K562 (cell line): Measurements from ENCODE around the gene IL20. TPM values are rescaled to one million over a fixed set of nuclear protein-coding genes. Genes with fewer than 3 reads are reported as not detected.

Experiments
- ATAC-seq: fragments of 200-7000 bp; cut with Tn5 transposase; 3 replicates; pipeline ENCODE4 v1.9.1; 2020; ENCODE audit warnings: moderate library complexity
- BruUV-seq: library from RNA; stranded (reverse); fragments of 400-500 nt; replicated peaks from 2 replicates; lab custom pipeline; 2021; lab: Mats Ljungman, UMichigan
- CTCF ChIA-PET: fragments of 300-600 bp; formaldehyde crosslinking; extraction: SDS; loops from one replicate; lab custom pipeline; 2021; ENCODE audit warnings: low intra/inter-chr PET ratio; lab: Yijun Ruan, JAX
- POLR2A ChIA-PET: fragments of 300-600, 350-650 bp; sonication (Branson Sonifier 250); formaldehyde crosslinking; extraction: SDS; loops from one replicate; lab custom pipeline; 2021; ENCODE audit warnings: antibody characterized with exemption, inconsistent platforms; lab: Yijun Ruan, JAX
- DNase-seq, 4 experiments: peaks; one replicate each; pipeline versions ENCODE4 v3.0.0 to v3.0.0-alpha.2; 2011 to 2018; ENCODE audit warnings: low spot score in 3 of 4, mixed read lengths in 3 of 4; ENCODE audit errors: extremely low read depth in 1 of 4
- FAIRE-seq: peaks from 2 replicates; lab custom pipeline; 2011; peaks lifted over from hg19 to GRCh38; lab: Jason Lieb, UNC
- H2AFZ ChIP-seq: 2 replicates; pipeline ENCODE4 v1.6.0; 2011; ENCODE audit warnings: low read depth, low read length, control low read depth, inconsistent platforms
- H3K27ac ChIP-seq: fragments of 200-600 bp; 3 replicates; pipeline ENCODE4 v1.8.0; 2011; ENCODE audit warnings: low read depth, mild to moderate bottlenecking, control low read depth, inconsistent platforms, low read length, moderate library complexity, mixed read lengths; ENCODE audit errors: extremely low read depth
- H3K27me3 ChIP-seq, 2 experiments: fragments of 300-600 bp in 1 of 2; 2 replicates in 1 of 2; 3 replicates in 1 of 2; pipeline versions ENCODE4 v1.6.0 to v1.8.0; 2011; ENCODE audit warnings: inconsistent platforms in 2 of 2, low read length in 2 of 2, mild to moderate bottlenecking in 1 of 2, mixed read lengths in 1 of 2, moderate library complexity in 1 of 2; ENCODE audit not compliant: control insufficient read depth in 2 of 2, insufficient read depth in 2 of 2
- H3K36me3 ChIP-seq: fragments of 300-600 bp; 3 replicates; pipeline ENCODE4 v1.8.0; 2011; ENCODE audit warnings: mild to moderate bottlenecking, low read length, inconsistent platforms; ENCODE audit not compliant: control insufficient read depth, insufficient read depth
- H3K4me1 ChIP-seq, 2 experiments: fragments of 200-600 bp in 1 of 2; replicated peaks in 1 of 2; 2 replicates in 1 of 2; 3 replicates in 1 of 2; pipeline versions ENCODE4 v1.5.1 to v1.8.0; 2011; ENCODE audit warnings: inconsistent platforms in 2 of 2, low read length in 2 of 2, mild to moderate bottlenecking in 1 of 2, mixed read lengths in 1 of 2, moderate library complexity in 1 of 2; ENCODE audit not compliant: control insufficient read depth in 2 of 2, insufficient read depth in 2 of 2
- H3K4me2 ChIP-seq: 2 replicates; pipeline ENCODE4 v1.6.1; 2011; ENCODE audit warnings: low read length, control low read depth, inconsistent platforms, mixed read lengths; ENCODE audit not compliant: insufficient read depth
- H3K4me3 ChIP-seq: fragments of 200-600 bp; sonication (generic), shearing (Covaris generic); 2 replicates; pipeline ENCODE4 v1.5.1; 2016; ENCODE audit warnings: control low read depth, inconsistent platforms
- H3K79me2 ChIP-seq: fragments of 200-600 bp; 3 replicates; pipeline ENCODE4 v1.8.0; 2011; ENCODE audit warnings: low read length, inconsistent platforms; ENCODE audit not compliant: control insufficient read depth, insufficient read depth
- H3K9ac ChIP-seq, 2 experiments: 2 replicates each; pipeline versions ENCODE4 v1.6.0 to v1.6.1; 2011; ENCODE audit warnings: low read depth in 2 of 2, low read length in 2 of 2, control low read depth in 1 of 2, inconsistent platforms in 1 of 2, mild to moderate bottlenecking in 1 of 2, mixed read lengths in 1 of 2; ENCODE audit not compliant: insufficient read depth in 1 of 2
- H3K9me1 ChIP-seq: one replicate; pipeline ENCODE4 v1.6.0; 2011; ENCODE audit warnings: inconsistent platforms, mild to moderate bottlenecking, low read length, moderate library complexity; ENCODE audit not compliant: control insufficient read depth, insufficient read depth
- H3K9me3 ChIP-seq: replicated peaks from 2 replicates; pipeline ENCODE4 v1.5.1; 2011; ENCODE audit warnings: low read depth, low read length, inconsistent platforms; ENCODE audit not compliant: control insufficient read depth, insufficient read depth
- H4K20me1 ChIP-seq: replicated peaks from 2 replicates; pipeline ENCODE4 v1.6.1; 2011; ENCODE audit warnings: low read length, inconsistent platforms, mixed read lengths; ENCODE audit not compliant: control insufficient read depth, insufficient read depth
- ATF4 ChIP-seq: fragments of 450-650 bp; formaldehyde crosslinking; IDR thresholded peaks from 2 replicates; pipeline ENCODE4 v1.4.0; 2022; ENCODE audit warnings: mild to moderate bottlenecking, moderate library complexity
- ATF6 ChIP-seq: sonication (generic); formaldehyde crosslinking; IDR thresholded peaks from 2 replicates; pipeline ENCODE4 v1.4.0; 2020; ENCODE audit warnings: mild to moderate bottlenecking, missing genetic modification reagents
- ETV6 ChIP-seq, 3 experiments: fragments of 150-350 bp in 1 of 3; sonication (generic) in 1 of 3; formaldehyde crosslinking in 1 of 3; IDR thresholded peaks; 2 replicates each; pipeline versions ENCODE4 v1.6.1 to v1.8.0; 2014 to 2022; ENCODE audit warnings: borderline replicate concordance in 2 of 3, low read depth in 2 of 3, antibody characterized with exemption in 1 of 3, low read length in 1 of 3, mild to moderate bottlenecking in 1 of 3, missing genetic modification reagents in 1 of 3
- HEY1 ChIP-seq: fragments of 250-450 bp; sonication (Bioruptor Pico); IDR thresholded peaks from 2 replicates; pipeline ENCODE4 v1.5.0; 2020; ENCODE audit warnings: mild to moderate bottlenecking, moderate library complexity, borderline replicate concordance
- HNRNPH1 ChIP-seq: fragments of 200-400 bp; formaldehyde crosslinking; optimal IDR thresholded peaks from 2 replicates; pipeline ENCODE3; 2017; ENCODE audit warnings: low read depth, mild to moderate bottlenecking, low read length, moderate library complexity
- PHB ChIP-seq: fragments of 250-450 bp; sonication (Bioruptor Pico); IDR thresholded peaks from 2 replicates; pipeline ENCODE4 v1.5.0; 2021
- ZNF311 ChIP-seq: fragments of 250-450 bp; sonication (Bioruptor Pico); IDR thresholded peaks from 2 replicates; pipeline ENCODE4 v1.4.0; 2020; ENCODE audit warnings: mild to moderate bottlenecking, moderate library complexity
- ZZZ3 ChIP-seq: fragments of 450-650 bp; IDR thresholded peaks from 2 replicates; pipeline ENCODE4 v1.6.1; 2016; ENCODE audit warnings: antibody characterized with exemption, mild to moderate bottlenecking, moderate library complexity
- WGBS: fragments of 100-300 bp; shearing (Covaris generic); methylation state at CpG from one replicate; pipeline ENCODE4 v1.1.6; 2016; ENCODE audit warnings: low coverage, mixed read lengths; ENCODE audit not compliant: insufficient coverage; ENCODE audit errors: missing lambda C conversion rate; 5-methylcytosine and 5-hydroxymethylcytosine counted together
- in situ Hi-C: fragments of 300-500 bp; cut with MboI; formaldehyde crosslinking; loops from 4 replicates; pipeline ENCODE4 v1.15.0; 2018; ENCODE audit warnings: inconsistent platforms, mixed read lengths
- intact Hi-C: fragments of 100-400 bp; cut with micrococcal nuclease; formaldehyde crosslinking; loops from 2 replicates; pipeline ENCODE4 v1.14.2; 2022
- polyA plus RNA-seq, 8 experiments: library from polyadenylated mRNA; depleted of rRNA in 4 of 8; stranded (reverse) in 5 of 8; unstranded in 3 of 8; fragments of >200 nt; fragmentation: Nextera tagmentation in 2 of 8; fragmentation: Illumina TruSeq in 1 of 8; extraction: Ambion mirVana in 2 of 8; extraction: Trizol in 1 of 8; gene quantifications; 2 replicates each; pipeline versions ENCODE4 v1.2.1 to v1.2.3, GENCODE V29; 2011 to 2014; ENCODE audit warnings: inconsistent platforms in 1 of 8, missing spikeins in 1 of 8
- total RNA-seq, 7 experiments: library from RNA; depleted of rRNA in 6 of 7; stranded (reverse); fragments of >200 nt in 6 of 7; fragmentation: Illumina TruSeq in 2 of 7; extraction: Trizol in 2 of 7; gene quantifications; 2 replicates each; pipeline versions ENCODE4 v1.2.1 to v1.2.3, GENCODE V29; 2011 to 2021; ENCODE audit warnings: low replicate concordance in 1 of 7
- TF ChIP-seq, protein P1 (sequence below): fragments of 450-650 bp; IDR thresholded peaks from 2 replicates; pipeline ENCODE4 v1.6.1; 2016; ENCODE audit warnings: borderline replicate concordance

IL20 gene
- total and polyA plus RNA-seq, 9 of the 15 experiments (the other 6 are each of a cell fraction or from before 2014, with no cell fraction given): not detected

DNA sequence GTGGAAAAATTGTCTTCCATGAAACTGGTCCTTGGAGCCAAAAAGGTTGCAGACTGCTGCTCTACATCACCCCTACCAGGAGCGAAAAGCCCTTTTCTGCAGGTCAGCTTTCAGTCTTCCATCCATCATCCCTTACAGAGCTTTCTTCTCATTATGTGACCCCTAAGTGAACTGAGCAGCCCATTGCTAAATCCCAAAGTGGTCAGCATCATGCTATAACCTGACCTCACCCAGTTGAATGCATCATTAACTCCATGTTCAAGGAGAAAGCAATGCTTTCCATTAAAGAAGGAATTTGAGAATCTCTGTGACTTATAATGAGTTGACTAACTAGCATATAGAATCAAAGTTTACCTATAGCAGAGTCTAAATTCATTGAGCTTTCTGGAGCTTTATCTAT is 21.4 kb downstream of the IL20 start:
- no peaks in the 10 kb centered on the region for H4K20me1 ChIP-seq
- H3K4me1 ChIP-seq: peaks cover 0 to 12% of the 10 kb centered on the region in 2 experiments; a peak in 4 of 5 replicates
- no peaks in the 10 kb centered on the region for H3K36me3 ChIP-seq
- intact Hi-C loops: no loop called here
- TF ChIP-seq, protein P1, sequence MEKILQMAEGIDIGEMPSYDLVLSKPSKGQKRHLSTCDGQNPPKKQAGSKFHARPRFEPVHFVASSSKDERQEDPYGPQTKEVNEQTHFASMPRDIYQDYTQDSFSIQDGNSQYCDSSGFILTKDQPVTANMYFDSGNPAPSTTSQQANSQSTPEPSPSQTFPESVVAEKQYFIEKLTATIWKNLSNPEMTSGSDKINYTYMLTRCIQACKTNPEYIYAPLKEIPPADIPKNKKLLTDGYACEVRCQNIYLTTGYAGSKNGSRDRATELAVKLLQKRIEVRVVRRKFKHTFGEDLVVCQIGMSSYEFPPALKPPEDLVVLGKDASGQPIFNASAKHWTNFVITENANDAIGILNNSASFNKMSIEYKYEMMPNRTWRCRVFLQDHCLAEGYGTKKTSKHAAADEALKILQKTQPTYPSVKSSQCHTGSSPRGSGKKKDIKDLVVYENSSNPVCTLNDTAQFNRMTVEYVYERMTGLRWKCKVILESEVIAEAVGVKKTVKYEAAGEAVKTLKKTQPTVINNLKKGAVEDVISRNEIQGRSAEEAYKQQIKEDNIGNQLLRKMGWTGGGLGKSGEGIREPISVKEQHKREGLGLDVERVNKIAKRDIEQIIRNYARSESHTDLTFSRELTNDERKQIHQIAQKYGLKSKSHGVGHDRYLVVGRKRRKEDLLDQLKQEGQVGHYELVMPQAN: no peak
- BruUV-seq: no TSS peak
- no peaks in the 10 kb centered on the region for H3K9me3 ChIP-seq
- H3K9ac ChIP-seq: no peak overlapping the region
- no peak overlapping the region for H3K4me3 ChIP-seq
- H3K27ac ChIP-seq: no peak overlapping the region
- H3K79me2 ChIP-seq: no peaks in the 10 kb centered on the region
- no peaks in the 10 kb centered on the region for H3K9me1 ChIP-seq
- WGBS: 0% methylated on average over 1 of the region's 1 CpG
- FAIRE-seq: no peak
- H3K4me2 ChIP-seq: no peak overlapping the region
- ATAC-seq: no peak
- DNase-seq: no peak
- CTCF ChIA-PET: no interaction called here
- POLR2A ChIA-PET: interaction anchor here (1.0 to 1.1 kb wide), 2 partner anchors 9 to 14 kb away, joined by 3 read pairs; no protein-coding TSS in a partner anchor
- H2AFZ ChIP-seq: no peak overlapping the region
- in situ Hi-C loops: no loop called here
- H3K27me3 ChIP-seq: peaks cover 31% of the 10 kb centered on the region in 2 experiments

DNA sequence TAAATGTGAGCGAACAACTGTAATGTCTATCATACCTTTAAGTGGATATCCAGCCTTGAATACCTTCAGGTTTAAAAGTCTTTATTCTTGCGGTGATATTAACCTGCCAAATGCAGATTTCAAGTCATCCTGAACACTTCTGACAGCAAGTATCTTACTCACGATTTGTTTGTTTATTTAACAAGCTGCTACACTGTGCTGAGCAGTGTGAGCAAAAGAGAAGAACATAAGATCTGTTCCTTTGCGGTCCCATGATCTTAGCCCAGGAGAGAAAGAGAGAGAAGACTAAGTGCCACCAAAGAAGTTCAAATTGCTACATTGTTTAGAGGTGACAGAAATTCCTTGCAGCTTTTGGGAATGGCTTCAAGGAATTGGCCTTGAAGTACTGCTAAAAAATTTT is 22.3 kb downstream of the IL20 start:
- no TSS peak for BruUV-seq
- Histone ChIP-seq H3K27ac (no peak overlapping the region), H2AFZ (no peak overlapping the region; the same call in 1 of the 2 replicates), H3K9me1 (no peaks in the 10 kb centered on the region), H4K20me1 (no peaks in the 10 kb centered on the region), H3K4me2 (no peak overlapping the region), H3K4me1 (peaks cover 0 to 12% of the 10 kb centered on the region in 2 experiments; a peak in 4 of 5 replicates), H3K9me3 (no peaks in the 10 kb centered on the region), H3K79me2 (no peaks in the 10 kb centered on the region), H3K9ac (no peak overlapping the region), H3K27me3 (peaks cover 32 to 34% of the 10 kb centered on the region in 2 experiments), H3K4me3 (no peak overlapping the region), H3K36me3 (no peaks in the 10 kb centered on the region)
- FAIRE-seq (peak; percentile 63), ATAC-seq (no peak), DNase-seq (no peak)
- 5% methylated on average over 4 of the region's 4 CpGs for whole genome bisulfite sequencing
- intact Hi-C loops (no loop called here), in situ Hi-C loops (no loop called here)
- POLR2A ChIA-PET: no interaction called here
- CTCF ChIA-PET: interaction anchor here (0.5 kb wide), 1 partner anchor 101 kb away, joined by 3 read pairs; no protein-coding TSS in a partner anchor
- TF ChIP-seq ATF6: no peak
- TF ChIP-seq ZZZ3: no peak
- TF ChIP-seq ZNF311: no peak
- no peak for TF ChIP-seq HEY1
- no peak for TF ChIP-seq ETV6 (IDR thresholded peaks at IDR 0.05; ENCODE audit: borderline replicate concordance in 1 of 2, low read depth in 2 of 2, low read length in 1 of 2)
- TF ChIP-seq ETV6 (CRISPR knock-in tag; IDR thresholded peaks at IDR 0.05; ENCODE audit: borderline replicate concordance): no peak
- no peak for TF ChIP-seq PHB (CRISPR knock-in tag)
- no peak for TF ChIP-seq HNRNPH1
- no peak for TF ChIP-seq ATF4 (CRISPR knock-in tag)
